ENCODE data around the gene CLSTN1.

- TF ChIP-seq PATZ1 (CRISPR knock-in tag; IDR thresholded peaks at IDR 0.05; ENCODE audit: borderline replicate concordance) (no peak), ESRRG (CRISPR knock-in tag; IDR thresholded peaks at IDR 0.05) (no peak), TSHZ2 (CRISPR knock-in tag; IDR thresholded peaks at IDR 0.05) (no peak)
These were observed 63.8 kb downstream of the CLSTN1 start for GRCh38 chr1:9759939-9760338.
